ENCODE data around the gene SLC9A7.

The SLC9A7 gene

GRCh38 chrX:46597771-46598170 lies 161.1 kb downstream of the SLC9A7 start:
- no peak for DNase-seq

GRCh38 chrX:46597208-46597607 lies 161.7 kb downstream of the SLC9A7 start:
- DNase-seq, result no peak

GRCh38 chrX:46595084-46595483 lies 163.8 kb downstream of the SLC9A7 start:
- no peak for DNase-seq

- no peak for DNase-seq
These were observed 168.8 kb downstream of the SLC9A7 start for GRCh38 chrX:46589977-46590723.

GRCh38 chrX:46588263-46588662 lies 170.7 kb downstream of the SLC9A7 start:
- peak in 1 of 2 donors; percentile 44 for DNase-seq

GRCh38 chrX:46587753-46588171 lies 171.2 kb downstream of the SLC9A7 start:
- DNase-seq, result no peak

GRCh38 chrX:46587158-46587557 lies 171.8 kb downstream of the SLC9A7 start:
- DNase-seq, result no peak

- DNase-seq, result no peak
These were observed 174.2 kb downstream of the SLC9A7 start for GRCh38 chrX:46584736-46585135.

GRCh38 chrX:46582966-46583365 lies 176.0 kb downstream of the SLC9A7 start:
- no peak for DNase-seq

- no peak for DNase-seq
These were observed 176.6 kb downstream of the SLC9A7 start for GRCh38 chrX:46582325-46582724.

GRCh38 chrX:46580613-46581012 lies 178.3 kb downstream of the SLC9A7 start:
- DNase-seq, result no peak

- no peak for DNase-seq
These were observed 179.7 kb downstream of the SLC9A7 start for GRCh38 chrX:46579250-46579649.

GRCh38 chrX:46577221-46578005 lies 181.5 kb downstream of the SLC9A7 start:
- DNase-seq, result no peak

GRCh38 chrX:46576458-46576857 lies 182.5 kb downstream of the SLC9A7 start:
- DNase-seq, result no peak

- DNase-seq, result no peak
These were observed 182.9 kb downstream of the SLC9A7 start for GRCh38 chrX:46575991-46576392.

- DNase-seq, result no peak
These were observed 183.3 kb downstream of the SLC9A7 start for GRCh38 chrX:46575586-46575985.

- DNase-seq, result peak in 1 of 2 donors; percentile 39
These were observed 184.0 kb downstream of the SLC9A7 start for GRCh38 chrX:46574774-46575381.

GRCh38 chrX:46573892-46574773 lies 184.8 kb downstream of the SLC9A7 start:
- DNase-seq, result peak; percentile 74 to 78

GRCh38 chrX:46573331-46573891 lies 185.5 kb downstream of the SLC9A7 start, which contains the start of gene CHST7:
Gene CHST7 (plus strand): TSS chrX:46573765. CDS start chrX:46573932, 167 bp downstream.
- DNase-seq, result peak; percentile 61 to 69

- DNase-seq, result peak in 1 of 2 donors; percentile 53
These were observed 186.5 kb downstream of the SLC9A7 start for GRCh38 chrX:46572340-46572936.

- DNase-seq, result no peak
These were observed 187.2 kb downstream of the SLC9A7 start for GRCh38 chrX:46571423-46572339.
